Fibroblast of lung (primary cell): ENCODE results near the gene SEMA3E.
"Not testable (repeated sequence)": the region's sequence is repeated elsewhere in the genome, so short reads cannot be mapped to it uniquely, and the experiment has no call there.

Source experiments
- EZH2 ChIP-seq: IDR thresholded peaks from 2 replicates; pipeline ENCODE4 v1.5.1; 2012; ENCODE audit warnings: low read length, control low read depth, mild to moderate bottlenecking; ENCODE audit errors: missing control alignments
- TF ChIP-seq, protein P1 (sequence below), 2 donors: IDR thresholded peaks in 1 of 2; conservative IDR thresholded peaks in 1 of 2; 1 replicate in 1 of 2; 2 replicates in 1 of 2; pipeline ENCODE4 v1.5.1; 2011 to 2012; ENCODE audit warnings: low read length in 2 of 2, control low read depth in 1 of 2, inconsistent platforms in 1 of 2, low read depth in 1 of 2, mild to moderate bottlenecking in 1 of 2

DNA sequence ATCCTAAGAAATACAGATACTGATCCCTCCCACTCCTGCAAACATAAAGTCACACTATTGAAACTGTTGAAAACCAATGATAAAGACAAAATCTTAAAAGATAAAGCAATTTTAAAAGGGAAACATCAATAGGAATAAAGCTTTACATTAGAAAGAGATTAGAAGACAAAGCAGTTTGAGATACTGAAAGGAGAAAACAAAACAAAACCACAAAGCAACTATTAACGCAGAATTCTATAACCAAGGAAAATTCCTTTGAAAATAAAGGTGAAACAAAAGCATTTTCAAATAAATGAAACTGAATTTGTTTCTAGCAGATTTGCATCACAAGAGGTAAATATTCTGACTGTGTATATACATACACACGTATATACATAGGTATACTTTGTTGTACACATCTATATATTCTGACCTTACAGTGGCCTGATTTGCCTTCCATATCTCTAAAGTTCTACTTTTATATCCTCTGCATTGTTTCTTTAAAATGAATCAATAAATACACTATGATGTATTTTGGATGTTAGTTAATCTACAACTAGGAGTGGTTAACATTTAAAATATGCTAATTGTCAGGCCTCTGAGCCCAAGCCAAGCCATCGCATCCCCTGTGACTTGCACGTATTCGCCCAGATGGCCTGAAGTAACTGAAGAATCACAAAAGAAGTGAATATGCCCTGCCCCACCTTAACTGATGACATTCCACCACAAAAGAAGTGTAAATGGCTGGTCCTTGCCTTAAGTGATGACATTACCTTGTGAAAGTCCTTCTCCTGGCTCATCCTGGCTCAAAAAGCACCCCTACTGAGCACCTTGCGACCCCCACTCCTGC, 189.6 kb downstream of the SEMA3E start:
- TF ChIP-seq, protein P1, sequence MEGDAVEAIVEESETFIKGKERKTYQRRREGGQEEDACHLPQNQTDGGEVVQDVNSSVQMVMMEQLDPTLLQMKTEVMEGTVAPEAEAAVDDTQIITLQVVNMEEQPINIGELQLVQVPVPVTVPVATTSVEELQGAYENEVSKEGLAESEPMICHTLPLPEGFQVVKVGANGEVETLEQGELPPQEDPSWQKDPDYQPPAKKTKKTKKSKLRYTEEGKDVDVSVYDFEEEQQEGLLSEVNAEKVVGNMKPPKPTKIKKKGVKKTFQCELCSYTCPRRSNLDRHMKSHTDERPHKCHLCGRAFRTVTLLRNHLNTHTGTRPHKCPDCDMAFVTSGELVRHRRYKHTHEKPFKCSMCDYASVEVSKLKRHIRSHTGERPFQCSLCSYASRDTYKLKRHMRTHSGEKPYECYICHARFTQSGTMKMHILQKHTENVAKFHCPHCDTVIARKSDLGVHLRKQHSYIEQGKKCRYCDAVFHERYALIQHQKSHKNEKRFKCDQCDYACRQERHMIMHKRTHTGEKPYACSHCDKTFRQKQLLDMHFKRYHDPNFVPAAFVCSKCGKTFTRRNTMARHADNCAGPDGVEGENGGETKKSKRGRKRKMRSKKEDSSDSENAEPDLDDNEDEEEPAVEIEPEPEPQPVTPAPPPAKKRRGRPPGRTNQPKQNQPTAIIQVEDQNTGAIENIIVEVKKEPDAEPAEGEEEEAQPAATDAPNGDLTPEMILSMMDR (conservative IDR thresholded peaks at IDR 0.05 in 1 of 2, IDR thresholded peaks at IDR 0.05 in 1 of 2; ENCODE audit: low read depth in 1 of 2, low read length in 2 of 2): not testable (repeated sequence)
- TF ChIP-seq EZH2: not testable (repeated sequence)
